Measurements from ENCODE around the gene DOCK6. TPM values are rescaled to one million over a fixed set of nuclear protein-coding genes. Genes with fewer than 3 reads are reported as not detected.

Gene DOCK6, protein sequence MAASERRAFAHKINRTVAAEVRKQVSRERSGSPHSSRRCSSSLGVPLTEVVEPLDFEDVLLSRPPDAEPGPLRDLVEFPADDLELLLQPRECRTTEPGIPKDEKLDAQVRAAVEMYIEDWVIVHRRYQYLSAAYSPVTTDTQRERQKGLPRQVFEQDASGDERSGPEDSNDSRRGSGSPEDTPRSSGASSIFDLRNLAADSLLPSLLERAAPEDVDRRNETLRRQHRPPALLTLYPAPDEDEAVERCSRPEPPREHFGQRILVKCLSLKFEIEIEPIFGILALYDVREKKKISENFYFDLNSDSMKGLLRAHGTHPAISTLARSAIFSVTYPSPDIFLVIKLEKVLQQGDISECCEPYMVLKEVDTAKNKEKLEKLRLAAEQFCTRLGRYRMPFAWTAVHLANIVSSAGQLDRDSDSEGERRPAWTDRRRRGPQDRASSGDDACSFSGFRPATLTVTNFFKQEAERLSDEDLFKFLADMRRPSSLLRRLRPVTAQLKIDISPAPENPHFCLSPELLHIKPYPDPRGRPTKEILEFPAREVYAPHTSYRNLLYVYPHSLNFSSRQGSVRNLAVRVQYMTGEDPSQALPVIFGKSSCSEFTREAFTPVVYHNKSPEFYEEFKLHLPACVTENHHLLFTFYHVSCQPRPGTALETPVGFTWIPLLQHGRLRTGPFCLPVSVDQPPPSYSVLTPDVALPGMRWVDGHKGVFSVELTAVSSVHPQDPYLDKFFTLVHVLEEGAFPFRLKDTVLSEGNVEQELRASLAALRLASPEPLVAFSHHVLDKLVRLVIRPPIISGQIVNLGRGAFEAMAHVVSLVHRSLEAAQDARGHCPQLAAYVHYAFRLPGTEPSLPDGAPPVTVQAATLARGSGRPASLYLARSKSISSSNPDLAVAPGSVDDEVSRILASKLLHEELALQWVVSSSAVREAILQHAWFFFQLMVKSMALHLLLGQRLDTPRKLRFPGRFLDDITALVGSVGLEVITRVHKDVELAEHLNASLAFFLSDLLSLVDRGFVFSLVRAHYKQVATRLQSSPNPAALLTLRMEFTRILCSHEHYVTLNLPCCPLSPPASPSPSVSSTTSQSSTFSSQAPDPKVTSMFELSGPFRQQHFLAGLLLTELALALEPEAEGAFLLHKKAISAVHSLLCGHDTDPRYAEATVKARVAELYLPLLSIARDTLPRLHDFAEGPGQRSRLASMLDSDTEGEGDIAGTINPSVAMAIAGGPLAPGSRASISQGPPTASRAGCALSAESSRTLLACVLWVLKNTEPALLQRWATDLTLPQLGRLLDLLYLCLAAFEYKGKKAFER (N-terminal part only)
- 28.0 and 29.4 TPM in 2 replicates for total RNA-seq (2014; rRNA removed)
- percentile 55 among the genes with signal in this experiment for Bru-seq, nascent RNA
- BruChase-seq, experiment 1, labeled RNA remaining after a 6-hour chase, result percentile 69 among the genes with signal in this experiment
- percentile 58 among the genes with signal in this experiment for BruChase-seq, experiment 2, labeled RNA remaining after a 2-hour chase
- long read RNA-seq, partial matches to known transcripts, result 51 of 109 reads
- long read RNA-seq, other reads (novel, unspliced or antisense), result 58 of 109 reads

DNA sequence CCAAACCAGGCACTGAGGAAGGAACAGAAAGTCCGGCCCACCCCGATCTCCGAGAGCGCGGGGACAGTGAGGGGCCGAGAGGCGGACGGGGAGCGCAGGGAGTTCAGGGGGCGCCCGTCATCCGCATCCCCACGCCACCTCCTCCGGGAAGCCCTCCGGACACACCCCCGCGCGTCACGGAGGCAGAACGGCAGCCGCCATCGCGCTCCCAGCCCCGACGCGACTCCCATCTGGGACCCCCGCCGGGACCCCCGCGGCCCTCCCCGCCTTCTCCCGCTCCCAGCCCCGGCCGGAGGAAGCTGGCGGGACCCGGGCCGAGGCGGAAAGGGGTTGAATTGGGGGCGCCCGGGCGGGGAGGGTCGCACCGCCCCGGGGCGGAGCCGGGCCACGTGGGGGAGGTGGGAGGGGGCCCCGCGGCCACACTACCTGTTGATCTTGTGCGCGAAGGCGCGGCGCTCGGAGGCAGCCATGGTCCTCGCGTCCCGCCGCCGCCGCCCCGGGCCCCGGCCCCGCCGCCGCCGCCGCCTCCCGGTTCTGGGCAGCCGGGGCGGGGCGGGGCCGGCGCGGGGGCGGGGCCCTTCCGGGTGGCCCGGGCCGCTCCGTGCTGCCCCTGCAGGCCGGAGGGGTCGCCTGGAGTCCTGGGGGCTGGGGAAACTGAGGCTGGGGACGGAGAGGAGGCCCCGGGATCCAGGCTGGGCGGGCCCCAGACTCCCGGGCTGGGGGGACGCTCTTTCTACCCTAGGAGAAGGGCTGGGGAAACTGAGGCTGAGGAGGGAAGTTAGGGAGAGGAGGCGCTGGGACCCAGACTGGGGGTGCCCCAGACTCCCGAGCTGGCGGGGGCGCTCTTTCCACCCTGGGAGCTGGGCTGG, at the start of gene DOCK6:
DOCK6 (minus strand) TSS at position 554 of the 869 bp plus-strand sequence; CDS start at position 470, 84 bp downstream.
- ATAC-seq (peak; percentile 35), DNase-seq (peak; percentile 32)
- H3K4me2 ChIP-seq (ENCODE audit: low read length), result peak within 1 kb of the TSS; percentile 99
- H3K9ac ChIP-seq (ENCODE audit: low read length), result peak within 1 kb of the TSS; percentile 81
- no peak within 1 kb of the TSS for H3K27ac ChIP-seq (ENCODE audit: low read length)
- peak within 1 kb of the TSS; percentile 94 for H2AFZ ChIP-seq (ENCODE audit: low read length)
- ChIA-PET CTCF (no interaction called here), POLR2A (ENCODE audit: unreplicated experiment) (no interaction called here)
- no peaks in the 10 kb centered on the region for H3F3A ChIP-seq (ENCODE audit: low read length, unreplicated experiment)
- H3K4me3 ChIP-seq (ENCODE audit: low read length), result peak within 1 kb of the TSS; percentile 95
- TF ChIP-seq EZH2phosphoT487 (IDR thresholded peaks at IDR 0.05; ENCODE audit: borderline replicate concordance, low read length) (no peak), EZH2 (IDR thresholded peaks at IDR 0.05; ENCODE audit: low read length, unreplicated experiment) (no peak)
- TF ChIP-seq, protein P1, sequence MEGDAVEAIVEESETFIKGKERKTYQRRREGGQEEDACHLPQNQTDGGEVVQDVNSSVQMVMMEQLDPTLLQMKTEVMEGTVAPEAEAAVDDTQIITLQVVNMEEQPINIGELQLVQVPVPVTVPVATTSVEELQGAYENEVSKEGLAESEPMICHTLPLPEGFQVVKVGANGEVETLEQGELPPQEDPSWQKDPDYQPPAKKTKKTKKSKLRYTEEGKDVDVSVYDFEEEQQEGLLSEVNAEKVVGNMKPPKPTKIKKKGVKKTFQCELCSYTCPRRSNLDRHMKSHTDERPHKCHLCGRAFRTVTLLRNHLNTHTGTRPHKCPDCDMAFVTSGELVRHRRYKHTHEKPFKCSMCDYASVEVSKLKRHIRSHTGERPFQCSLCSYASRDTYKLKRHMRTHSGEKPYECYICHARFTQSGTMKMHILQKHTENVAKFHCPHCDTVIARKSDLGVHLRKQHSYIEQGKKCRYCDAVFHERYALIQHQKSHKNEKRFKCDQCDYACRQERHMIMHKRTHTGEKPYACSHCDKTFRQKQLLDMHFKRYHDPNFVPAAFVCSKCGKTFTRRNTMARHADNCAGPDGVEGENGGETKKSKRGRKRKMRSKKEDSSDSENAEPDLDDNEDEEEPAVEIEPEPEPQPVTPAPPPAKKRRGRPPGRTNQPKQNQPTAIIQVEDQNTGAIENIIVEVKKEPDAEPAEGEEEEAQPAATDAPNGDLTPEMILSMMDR (conservative IDR thresholded peaks at IDR 0.05; ENCODE audit: low read depth, low read length), result peak; percentile 53
- no peaks in the 10 kb centered on the region for H3K9me2 ChIP-seq (replicated peaks; ENCODE audit: low read length)
- no peaks in the 10 kb centered on the region for H3K36me3 ChIP-seq (ENCODE audit: low read depth, low read length)
- intact Hi-C loops (cut with micrococcal nuclease), result no loop called here
- no peaks in the 10 kb centered on the region for H3K27me3 ChIP-seq (ENCODE audit: low read length)
- H4K20me1 ChIP-seq (ENCODE audit: low read length), result no peaks in the 10 kb centered on the region
- H3K9me3 ChIP-seq (ENCODE audit: low read length), result no peaks in the 10 kb centered on the region
- H3K4me1 ChIP-seq (ENCODE audit: insufficient read depth, low read length), result peaks cover 32% of the 10 kb centered on the region
- H3K79me2 ChIP-seq (ENCODE audit: low read length), result peaks cover 7% of the 10 kb centered on the region; the same call in 1 of the 2 replicates
- BruUV-seq (replicated peaks), result no TSS peak

DNA sequence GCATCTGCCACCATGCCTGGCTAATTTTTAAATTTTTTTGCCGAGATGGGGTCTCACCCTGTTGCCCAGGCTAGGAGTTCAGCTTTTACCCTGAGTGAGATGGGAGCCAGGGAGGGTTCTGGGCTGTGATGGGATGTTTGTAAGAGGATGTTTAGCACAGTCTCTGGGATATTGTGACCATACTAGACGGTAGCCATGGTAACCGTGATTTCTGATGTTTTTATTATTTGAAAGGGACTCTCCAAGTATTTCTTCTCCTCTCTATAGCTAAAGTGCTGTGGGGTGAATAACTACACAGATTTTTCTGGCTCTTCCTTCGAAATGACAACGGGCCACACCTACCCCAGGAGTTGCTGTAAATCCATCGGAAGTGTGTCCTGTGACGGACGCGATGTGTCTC, 44.0 kb upstream of the DOCK6 start:
- DNase-seq (no peak), ATAC-seq (no peak)
- H3K27ac ChIP-seq (ENCODE audit: low read length), result no peak overlapping the region
- intact Hi-C loops (cut with micrococcal nuclease), result no loop called here
- CTCF ChIA-PET, result no interaction called here
- no peaks in the 10 kb centered on the region for H3K4me1 ChIP-seq (ENCODE audit: insufficient read depth, low read length)
- no peaks in the 10 kb centered on the region for H3K79me2 ChIP-seq (ENCODE audit: low read length)
- H3K9me2 ChIP-seq (replicated peaks; ENCODE audit: low read length), result no peaks in the 10 kb centered on the region
- no peaks in the 10 kb centered on the region for H4K20me1 ChIP-seq (ENCODE audit: low read length)
- TF ChIP-seq EZH2 (IDR thresholded peaks at IDR 0.05; ENCODE audit: low read length, unreplicated experiment) (no peak), EZH2phosphoT487 (IDR thresholded peaks at IDR 0.05; ENCODE audit: borderline replicate concordance, low read length) (no peak)
- TF ChIP-seq, protein P1 (conservative IDR thresholded peaks at IDR 0.05; ENCODE audit: low read depth, low read length), result no peak
- H3K36me3 ChIP-seq (ENCODE audit: low read depth, low read length), result no peaks in the 10 kb centered on the region
- H3K27me3 ChIP-seq (ENCODE audit: low read length), result no peaks in the 10 kb centered on the region
- POLR2A ChIA-PET (ENCODE audit: unreplicated experiment), result no interaction called here
- H3K9me3 ChIP-seq (ENCODE audit: low read length), result no peaks in the 10 kb centered on the region
- BruUV-seq (replicated peaks), result no TSS peak
- no peak overlapping the region for H3K4me2 ChIP-seq (ENCODE audit: low read length)
- H3K4me3 ChIP-seq (ENCODE audit: low read length), result no peak overlapping the region
- H2AFZ ChIP-seq (ENCODE audit: low read length), result no peak overlapping the region
- H3K9ac ChIP-seq (ENCODE audit: low read length), result no peak overlapping the region
- no peaks in the 10 kb centered on the region for H3F3A ChIP-seq (ENCODE audit: low read length, unreplicated experiment)

All from PC-3 (cell line).